KBM-7 (cell line): Measurements from ENCODE around the gene PCED1B.

Source experiments
- DNase-seq: peaks from one replicate; pipeline ENCODE4 v3.0.0-alpha.2; 2015
- in situ Hi-C: fragments of 300-500 bp; cut with MboI; formaldehyde crosslinking; loops from 2 replicates; pipeline ENCODE4 v1.14.3; 2020; ENCODE audit warnings: low sequenced_read_pairs, low pct_unique_long_range_greater_than_20kb, mixed read lengths

PCED1B gene

DNA sequence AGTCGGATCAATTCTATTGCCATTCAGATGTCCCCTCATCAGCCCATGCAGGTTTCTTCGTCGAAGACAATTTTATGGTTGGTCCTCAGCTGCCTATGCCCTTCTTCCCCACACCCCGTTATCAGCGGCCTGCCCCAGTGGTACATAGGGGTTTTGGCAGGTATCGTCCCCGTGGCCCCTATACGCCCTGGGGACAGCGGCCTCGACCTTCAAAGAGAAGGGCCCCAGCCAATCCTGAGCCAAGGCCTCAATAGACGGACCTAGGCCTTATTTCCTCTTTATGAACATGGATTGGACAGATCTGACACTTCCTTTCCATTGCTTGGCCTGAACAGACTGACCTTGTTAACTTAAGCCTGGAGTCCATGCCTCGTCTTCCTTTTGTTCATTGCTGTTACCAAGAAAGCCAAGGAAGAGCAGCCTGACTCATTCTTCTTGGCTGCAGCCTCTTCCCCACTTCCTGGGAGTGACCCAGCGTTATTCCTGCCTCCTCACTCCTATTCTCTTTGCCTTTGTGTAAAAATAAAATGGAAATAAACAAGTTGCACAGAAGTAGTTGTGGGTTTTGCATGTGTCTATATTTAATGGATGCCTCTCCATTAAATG is 156.8 kb downstream of the PCED1B start:
- no peak for DNase-seq
- in situ Hi-C loops: no loop called here

DNA sequence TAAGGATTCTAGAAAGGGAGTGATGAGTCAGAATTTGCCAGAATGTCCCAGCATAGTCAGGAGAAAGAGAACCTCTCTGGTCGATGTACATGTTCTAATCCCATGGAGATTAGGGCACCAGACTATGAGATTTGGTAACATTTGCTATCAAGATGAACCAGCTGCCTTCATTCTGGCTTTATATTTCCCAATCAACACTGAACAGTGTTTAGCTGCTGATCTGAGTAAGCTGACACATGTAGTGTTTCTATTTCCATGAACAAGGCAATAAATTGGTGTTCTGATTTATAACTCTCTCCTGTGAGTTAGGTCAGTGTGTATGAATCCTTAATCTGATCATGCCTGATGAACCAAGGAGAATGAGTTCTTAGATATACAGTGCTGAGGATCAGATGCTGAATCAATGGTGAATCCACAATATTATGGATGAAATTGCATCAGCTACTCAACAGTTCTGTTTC is 158.4 kb downstream of the PCED1B start:
- DNase-seq: no peak
- in situ Hi-C loops: no loop called here

DNA sequence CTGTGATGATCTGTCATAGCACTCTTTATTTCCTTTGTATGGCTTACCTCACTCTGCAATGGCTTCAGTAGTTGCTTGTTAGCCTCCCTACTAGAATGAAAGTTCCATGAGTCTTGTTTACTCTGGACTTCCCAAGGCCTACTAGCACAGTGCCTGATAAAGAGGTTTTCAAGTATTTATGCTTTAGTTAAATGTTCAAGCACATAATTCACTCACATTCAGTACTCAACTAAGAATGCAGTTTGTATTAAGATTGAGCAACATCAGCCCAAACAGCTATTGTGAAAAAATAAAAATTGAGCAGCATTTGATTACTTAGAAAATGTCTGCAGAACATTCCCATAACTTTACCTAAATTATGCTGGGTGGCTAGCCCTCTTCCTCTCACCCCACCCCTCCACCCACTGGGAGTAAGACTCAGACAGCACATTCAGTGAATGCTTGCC is 159.3 kb downstream of the PCED1B start:
- in situ Hi-C loops: no loop called here
- no peak for DNase-seq

DNA sequence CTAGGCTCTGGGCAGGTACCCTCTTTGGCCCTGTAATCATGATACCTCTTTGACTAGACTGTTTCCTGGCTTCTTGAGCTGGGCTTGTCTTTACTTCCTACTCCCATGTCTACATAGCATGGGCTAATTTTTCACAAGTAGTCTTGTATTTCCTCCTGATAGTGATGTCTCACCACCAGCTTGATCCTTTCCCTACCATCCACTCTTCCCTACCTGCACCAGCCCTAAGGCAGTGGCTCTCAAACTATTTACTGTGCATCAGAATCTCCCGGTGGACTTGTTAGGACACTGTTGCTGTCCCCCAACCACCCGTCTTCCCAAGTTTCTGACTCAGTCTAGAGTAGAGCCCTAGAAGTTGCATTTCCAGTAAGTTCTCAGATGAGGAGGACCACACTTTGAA is 163.0 kb downstream of the PCED1B start:
- in situ Hi-C loops: no loop called here
- no peak for DNase-seq

DNA sequence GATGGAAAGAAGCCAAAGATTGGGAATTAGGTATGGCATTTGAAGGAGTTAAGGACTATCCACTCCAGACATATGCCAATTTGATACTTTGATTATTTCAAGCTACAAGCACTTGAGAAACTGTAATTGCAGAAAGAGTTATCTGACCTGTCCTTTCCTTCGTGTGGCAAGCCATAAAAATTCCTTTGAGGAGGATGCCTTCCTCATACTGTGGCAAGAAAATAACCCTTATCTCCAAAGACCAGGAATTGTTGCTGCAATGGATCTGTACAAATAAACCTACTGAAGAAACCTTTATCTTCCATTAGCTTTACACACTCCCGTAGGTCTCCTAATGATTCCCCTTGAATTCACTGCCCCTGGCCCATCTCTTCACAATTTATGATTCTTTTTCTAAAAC is 165.4 kb downstream of the PCED1B start:
- no peak for DNase-seq
- in situ Hi-C loops: no loop called here

DNA sequence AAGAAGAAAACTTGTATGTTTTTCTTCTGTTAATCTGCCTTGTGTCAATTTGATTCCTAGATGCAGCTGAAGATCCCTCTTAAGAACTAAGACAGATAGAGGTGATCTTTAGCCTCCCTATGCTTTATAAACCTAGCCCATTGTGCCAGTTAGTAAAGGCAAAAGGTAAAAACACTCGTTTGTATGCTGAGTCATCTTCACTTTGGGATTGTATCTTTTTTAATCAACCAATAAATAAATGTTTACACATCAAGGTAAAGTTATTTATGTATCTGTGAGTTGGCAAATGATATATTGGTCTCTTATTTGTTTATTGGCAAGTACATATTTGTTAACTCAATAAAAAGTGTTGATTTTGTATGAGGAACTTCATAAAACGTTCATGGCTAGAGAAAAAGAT is 166.2 kb downstream of the PCED1B start:
- in situ Hi-C loops: no loop called here
- no peak for DNase-seq

DNA sequence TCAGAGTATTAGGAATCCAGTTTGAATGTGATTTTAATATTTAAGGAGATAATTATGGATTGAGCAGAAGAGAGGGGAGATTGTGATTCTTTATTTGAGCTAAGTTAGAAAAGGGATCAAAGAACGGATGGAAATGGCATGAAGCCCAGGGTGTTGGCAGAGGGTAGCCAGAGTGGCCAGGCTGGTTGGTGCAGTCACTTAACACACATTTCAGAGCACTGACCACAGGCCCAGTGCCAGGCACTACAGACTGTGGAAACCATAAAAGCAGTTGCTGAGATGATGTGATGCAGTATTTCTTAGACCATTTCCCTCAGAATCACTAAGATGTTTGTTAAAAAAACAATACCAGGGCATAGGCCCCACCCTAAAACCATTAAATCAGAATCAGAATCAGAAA is 168.0 kb downstream of the PCED1B start:
- in situ Hi-C loops: no loop called here
- DNase-seq: no peak

DNA sequence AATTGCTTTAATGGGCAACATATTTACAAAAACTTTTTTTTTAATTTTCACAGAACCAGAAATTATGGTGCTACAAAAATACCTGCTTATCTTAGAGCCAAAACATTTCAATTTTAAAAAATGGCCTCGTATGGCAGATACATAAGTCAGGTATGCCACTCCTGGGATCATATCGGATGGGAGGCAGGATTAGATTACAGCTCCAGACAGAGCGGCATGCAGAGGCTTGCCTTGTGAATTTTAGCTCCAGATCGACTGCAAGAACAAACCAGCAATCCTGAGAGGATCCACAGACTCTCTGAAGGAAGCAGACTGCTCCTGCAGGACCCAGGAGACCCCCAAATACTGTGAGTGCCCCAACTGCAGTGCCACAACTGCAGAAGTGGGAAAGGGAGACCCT is 169.7 kb downstream of the PCED1B start:
- in situ Hi-C loops: no loop called here
- peak; percentile 17 for DNase-seq

DNA sequence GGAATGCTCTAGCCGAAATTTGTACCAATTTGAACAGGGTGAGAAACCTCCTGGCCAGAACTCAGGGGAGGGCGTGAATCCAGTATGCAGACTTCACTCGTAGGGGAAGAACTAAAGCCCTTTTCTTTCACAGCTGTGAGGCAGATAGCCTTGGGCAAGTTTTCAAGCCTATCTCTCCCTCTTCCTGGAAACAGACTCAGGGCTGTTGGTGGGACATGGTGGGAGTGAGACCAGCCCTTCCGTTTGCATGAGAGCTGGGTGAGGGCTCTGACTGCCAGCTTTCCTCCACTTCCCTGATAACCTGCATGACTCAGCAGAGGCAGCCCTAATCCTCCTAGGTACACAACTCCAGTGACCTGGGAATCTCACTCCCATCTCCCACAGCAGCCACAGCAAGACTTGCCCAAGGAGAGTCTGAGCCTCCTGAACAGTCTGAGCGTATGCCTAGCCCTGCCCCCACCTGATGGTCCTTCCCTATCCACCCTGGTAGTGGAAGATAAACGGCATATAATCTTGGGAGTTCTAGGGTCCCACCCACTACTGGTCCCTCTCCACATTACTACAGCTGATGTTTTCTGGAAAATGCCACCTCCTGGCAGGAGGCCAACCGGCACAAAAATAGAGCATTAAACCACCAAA is 170.4 kb downstream of the PCED1B start:
- DNase-seq: peak; percentile 91
- in situ Hi-C loops: no loop called here

DNA sequence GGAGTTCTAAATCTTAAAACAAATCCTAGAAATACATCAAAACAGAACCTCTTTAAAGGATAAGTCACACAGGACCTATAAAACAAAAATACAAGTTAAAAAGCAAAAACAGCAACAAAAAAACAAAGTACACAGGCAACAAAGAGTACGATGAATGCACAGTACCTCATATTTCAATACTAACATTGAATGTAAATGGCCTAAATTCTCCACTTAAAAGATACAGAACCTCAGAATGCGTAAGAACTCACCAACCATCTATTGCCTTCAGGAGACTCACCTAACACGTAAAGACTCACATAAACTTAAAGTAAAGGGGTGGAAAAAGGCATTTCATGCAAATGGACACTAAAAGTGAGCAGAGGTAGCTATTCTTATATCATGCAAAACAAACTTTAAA is 172.5 kb downstream of the PCED1B start:
- in situ Hi-C loops: no loop called here

DNA sequence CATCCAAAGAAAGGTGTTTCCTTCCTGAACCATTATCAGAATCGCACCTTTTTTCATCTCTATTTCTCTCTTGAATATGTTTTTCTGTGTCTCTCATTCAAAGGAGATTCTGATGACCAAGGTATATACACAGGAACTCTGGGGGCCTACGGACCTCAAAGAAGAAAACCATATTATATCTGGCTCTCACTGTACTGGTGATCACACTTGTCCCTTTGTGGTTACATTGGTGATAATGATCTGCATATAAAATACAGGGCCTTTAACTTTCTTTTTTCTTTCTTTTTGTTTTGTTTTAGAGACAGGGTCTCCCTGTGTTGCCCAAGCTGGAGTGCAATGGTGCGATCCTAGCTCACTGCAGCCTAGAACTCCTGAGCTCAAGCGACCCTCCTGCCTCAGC is 185.5 kb downstream of the PCED1B start:
- DNase-seq: no peak
- in situ Hi-C loops: no loop called here

More for the DNA sequence above, 172.5 kb downstream of the PCED1B start:
- no peak for DNase-seq

DNA sequence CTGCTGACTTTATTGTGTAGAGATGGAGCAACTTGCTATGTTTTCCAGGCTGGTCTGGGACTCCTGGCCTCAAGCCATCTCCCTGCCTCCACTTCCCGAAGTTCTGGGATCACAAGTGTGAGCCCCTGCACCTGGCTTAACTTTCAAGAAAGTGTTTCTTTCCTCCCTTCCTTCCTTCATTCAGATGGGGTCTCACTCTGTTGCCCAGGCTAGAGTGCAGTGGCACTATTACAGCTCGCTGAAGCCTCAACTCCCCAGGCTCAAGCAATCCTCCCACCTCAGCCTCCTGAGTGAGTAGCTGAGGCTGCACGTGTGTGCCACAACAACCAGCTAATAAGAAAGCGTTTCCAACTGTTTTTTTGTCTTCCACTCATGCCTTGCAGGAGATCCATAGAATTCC is 186.0 kb downstream of the PCED1B start:
- in situ Hi-C loops: no loop called here
- DNase-seq: no peak

DNA sequence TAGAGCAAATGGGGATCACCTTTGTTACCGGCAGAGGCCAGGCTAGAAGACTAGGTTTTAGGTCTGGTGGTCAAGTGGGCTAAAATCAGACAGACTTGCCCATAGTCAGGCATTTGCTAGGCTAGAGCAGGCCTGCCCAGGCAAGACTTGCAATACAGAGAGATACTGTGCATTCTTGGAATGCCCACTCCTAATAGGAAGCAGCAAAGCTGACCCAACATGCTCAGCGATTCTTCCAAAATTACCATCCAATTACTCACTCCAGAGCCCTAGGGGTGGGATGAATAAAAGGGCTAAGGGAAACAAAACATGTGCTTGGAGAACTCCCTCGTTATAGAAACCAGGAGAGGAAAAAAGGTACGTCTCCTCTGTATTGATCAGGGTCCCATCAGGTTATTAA is 188.2 kb downstream of the PCED1B start:
- in situ Hi-C loops: no loop called here
- DNase-seq: no peak

DNA sequence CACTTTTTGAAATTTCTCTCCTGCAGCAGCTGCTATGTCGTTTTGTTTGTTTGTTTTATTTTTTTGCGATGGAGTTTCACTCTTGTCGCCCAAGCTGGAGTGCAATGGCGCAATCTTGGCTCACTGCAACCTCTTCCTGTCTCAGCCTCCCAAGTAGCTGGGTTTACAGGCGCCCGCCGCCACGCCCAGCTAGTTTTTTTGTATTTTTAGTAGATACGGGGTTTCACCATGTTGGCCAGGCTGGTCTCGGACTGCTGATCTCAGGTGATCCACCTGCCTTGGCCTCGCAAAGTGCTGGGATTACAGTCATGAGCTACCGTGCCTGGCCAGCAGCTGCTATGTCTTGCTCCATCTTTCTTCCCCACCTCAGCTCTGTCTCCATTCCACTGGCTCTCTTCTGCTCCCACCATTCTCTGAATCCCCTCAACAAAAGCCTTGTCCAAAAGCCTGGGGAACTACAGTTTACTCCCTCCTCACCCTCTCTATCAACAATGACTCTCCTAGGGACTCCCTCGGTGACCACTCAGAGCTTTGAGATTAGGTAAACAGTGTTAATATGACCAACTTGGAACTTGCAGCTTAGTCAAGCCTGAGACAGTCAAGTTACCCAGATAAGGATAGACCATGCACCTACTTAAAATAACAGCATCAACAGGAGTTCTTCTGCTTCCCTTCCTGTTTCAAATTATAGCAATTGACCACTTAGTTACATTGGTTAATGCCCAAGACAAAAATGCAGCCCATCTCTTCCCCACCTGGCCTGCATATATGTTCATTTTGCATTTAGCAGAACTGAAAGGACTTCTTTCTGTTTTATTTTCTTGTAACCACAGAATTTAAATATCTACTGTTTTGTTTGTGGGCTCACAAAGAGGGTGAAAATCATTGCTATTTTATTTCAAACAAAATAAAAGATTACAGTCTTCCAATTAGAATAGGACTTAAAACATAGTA is 189.4 kb downstream of the PCED1B start:
- in situ Hi-C loops: no loop called here
- no peak for DNase-seq

DNA sequence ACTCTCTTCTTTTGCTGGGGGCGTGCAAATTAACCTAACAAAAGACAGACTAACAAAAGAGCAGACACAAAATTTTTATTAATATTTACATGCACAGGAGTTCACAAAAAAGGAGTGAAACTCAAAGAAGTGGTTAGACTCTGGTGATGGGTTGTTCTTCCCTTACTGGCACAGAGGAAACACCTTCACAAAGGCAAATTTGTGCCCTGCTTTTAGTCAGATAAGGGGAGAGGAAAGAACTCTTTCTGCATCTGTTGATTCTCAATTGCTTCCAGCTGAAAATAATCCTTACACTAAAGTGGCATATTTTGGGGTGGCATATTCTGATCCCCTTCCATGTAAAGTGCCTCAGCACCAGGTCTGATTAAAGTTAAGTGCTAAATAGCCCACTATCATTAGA is 190.5 kb downstream of the PCED1B start:
- in situ Hi-C loops: no loop called here
- DNase-seq: no peak

DNA sequence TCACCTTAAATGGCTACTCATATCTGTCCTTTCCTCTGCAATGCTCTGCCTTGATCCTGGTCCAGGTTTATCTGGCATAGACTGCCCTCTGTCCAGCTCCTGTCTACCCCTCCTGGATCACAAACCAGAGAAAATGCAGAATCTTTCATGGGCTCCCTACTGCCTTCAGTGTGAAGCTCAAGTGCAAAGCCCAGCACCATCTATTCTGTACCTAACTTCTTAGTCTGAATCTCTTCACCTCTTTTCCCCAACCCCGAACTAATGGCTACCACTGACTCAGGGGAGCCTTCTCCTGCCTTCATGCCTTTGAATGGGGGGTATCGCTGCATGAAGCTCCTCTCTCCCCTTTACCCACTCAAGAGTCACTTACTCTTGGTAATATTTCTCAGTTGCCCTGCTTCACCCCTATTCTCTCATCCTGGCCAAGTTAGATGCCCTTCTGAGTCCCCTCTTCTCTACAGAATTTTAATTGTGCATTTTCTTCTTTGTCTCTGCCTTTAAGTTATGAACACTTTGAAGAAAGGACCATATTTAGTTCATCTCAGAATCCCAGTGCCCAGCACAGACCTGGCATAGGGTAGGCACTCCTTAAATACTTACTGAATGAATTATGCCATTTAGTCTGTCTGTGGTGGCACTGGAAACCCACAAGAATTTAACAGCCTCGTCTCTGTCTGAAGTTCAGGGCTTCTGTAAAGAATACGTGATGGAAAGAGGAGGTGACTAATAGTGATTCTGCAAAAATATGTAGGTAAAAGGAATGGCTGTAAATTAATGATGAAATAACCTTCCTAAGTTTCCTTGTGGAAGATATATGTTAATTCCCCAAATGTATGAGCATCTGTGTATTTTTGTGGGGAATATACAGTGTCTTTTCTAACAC is 191.6 kb downstream of the PCED1B start:
- in situ Hi-C loops: no loop called here
- no peak for DNase-seq

DNA sequence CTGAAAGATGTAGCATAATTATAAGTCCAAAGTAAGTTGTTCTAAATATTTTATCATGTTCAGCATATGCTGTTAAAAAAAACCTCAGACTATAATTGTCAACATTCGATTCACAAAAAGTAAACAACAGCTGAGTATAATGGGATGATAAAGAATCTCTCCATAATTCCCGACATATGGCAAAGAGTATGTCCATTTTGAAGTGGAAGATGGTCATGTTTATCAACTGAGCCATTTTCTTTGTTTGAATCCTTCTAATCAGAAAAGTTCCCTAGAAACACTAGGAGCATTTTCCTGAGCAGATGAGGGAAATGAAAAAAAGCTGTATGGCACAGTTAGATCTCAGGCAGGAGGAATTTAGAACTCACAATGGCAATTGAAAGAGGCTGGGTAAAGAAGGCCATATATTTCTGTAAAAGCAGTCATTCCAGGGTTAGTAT is 192.4 kb downstream of the PCED1B start:
- DNase-seq: no peak
- in situ Hi-C loops: no loop called here

DNA sequence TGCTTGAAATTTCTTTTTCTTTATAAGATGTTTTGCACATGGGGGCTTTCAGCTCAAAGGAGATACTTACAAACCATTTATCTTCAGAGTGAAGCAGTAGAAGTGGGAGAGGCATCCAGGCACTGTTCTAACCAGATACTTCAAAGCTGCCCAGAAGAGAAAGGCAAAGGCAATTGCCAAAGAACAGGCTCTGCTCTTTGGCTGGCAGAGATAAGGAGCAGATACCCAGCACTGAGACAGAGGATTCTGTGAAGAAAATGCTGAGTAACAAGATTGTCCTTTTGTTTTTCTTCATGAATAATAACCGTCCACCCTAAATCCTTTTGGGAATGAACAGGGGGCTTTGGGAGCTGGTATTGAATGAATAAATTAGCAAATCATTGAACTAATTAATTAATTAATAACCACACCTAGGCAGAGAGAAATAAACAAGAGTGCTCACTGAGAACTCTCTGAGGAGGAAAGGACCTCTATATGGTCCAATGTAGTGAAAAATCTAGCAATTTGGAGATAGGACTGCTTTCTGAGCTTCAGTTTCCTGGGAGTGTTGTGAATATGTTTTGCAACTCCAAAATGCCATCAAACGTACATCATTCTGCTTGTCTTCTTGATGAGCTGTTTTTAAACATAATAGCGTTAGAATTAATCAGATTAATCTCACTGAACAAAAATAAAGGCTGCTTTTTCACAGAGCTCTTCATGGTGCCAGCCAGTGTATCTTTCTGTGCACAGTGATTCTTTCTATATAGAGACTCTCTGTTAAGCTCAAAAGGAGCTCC is 193.2 kb downstream of the PCED1B start:
- in situ Hi-C loops: no loop called here
- no peak for DNase-seq
